Measurements from ENCODE around the gene STX11. TPM values are rescaled to one million over a fixed set of nuclear protein-coding genes. Genes with fewer than 3 reads are reported as not detected.

The STX11 gene
- total RNA-seq, 1 donor from 2014 or later, result 26.4 TPM

DNA sequence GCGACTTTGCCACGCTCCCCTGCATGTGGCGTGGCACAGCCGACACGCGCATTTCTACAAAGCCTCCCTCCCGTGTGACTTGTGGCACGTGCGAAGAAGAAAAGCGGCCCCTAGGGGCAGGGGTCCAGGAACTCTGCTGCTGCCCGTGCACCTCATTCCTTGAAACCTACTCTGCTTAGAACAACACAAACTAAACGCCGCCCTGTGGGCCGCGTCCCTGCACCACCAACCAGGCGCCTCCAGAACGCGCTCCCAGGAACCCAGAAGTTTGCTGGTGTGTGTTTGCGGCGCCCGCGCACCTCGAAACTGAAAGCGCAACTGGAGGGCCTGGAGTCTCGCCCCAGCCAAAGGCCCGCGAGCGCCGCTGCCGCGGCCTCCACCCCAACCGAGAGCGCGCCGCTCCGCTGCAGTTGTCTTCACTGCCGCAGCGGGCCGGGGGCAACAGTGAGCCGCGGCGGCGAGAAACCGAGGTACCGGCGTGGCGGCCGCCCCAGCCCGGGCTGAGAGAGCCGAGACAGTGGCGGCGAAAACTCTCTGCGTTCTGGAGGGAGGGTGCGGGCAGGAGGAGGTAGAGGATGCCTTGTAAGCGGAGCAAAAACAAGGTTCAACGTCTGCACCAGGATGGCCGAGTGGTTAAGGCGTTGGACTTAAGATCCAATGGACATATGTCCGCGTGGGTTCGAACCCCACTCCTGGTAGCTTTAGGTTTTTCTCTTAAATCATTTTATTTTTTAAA lies 65.8 kb downstream of the STX11 start:
- intact Hi-C loops (cut with micrococcal nuclease), result loop anchor here (1.0 to 5.0 kb wide), 16 partner anchors 49 to 1746 kb away; partner anchors contain the start of genes ADAT2, FBXO30, LTV1 and PEX3
- TF ChIP-seq, protein P1, sequence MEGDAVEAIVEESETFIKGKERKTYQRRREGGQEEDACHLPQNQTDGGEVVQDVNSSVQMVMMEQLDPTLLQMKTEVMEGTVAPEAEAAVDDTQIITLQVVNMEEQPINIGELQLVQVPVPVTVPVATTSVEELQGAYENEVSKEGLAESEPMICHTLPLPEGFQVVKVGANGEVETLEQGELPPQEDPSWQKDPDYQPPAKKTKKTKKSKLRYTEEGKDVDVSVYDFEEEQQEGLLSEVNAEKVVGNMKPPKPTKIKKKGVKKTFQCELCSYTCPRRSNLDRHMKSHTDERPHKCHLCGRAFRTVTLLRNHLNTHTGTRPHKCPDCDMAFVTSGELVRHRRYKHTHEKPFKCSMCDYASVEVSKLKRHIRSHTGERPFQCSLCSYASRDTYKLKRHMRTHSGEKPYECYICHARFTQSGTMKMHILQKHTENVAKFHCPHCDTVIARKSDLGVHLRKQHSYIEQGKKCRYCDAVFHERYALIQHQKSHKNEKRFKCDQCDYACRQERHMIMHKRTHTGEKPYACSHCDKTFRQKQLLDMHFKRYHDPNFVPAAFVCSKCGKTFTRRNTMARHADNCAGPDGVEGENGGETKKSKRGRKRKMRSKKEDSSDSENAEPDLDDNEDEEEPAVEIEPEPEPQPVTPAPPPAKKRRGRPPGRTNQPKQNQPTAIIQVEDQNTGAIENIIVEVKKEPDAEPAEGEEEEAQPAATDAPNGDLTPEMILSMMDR (IDR thresholded peaks at IDR 0.05), result no peak
- Mint-ChIP-seq H3K4me1 (peaks cover 36% of the 10 kb centered on the region), H3K27ac (peak overlapping the region; percentile 100), H3K4me3 (peak overlapping the region; percentile 97), H3K36me3 (ENCODE audit: low read depth) (peaks cover 11% of the 10 kb centered on the region), H3K9me3 (peaks cover 2% of the 10 kb centered on the region), H3K27me3 (peaks cover 2% of the 10 kb centered on the region)
- peak; percentile 87 for DNase-seq
- ATAC-seq (ENCODE audit: low read depth), result peak; percentile 85
- ChIA-PET CTCF (interaction anchor here (0.7 to 4.1 kb wide), 11 partner anchors 9 to 641 kb away, joined by 3 to 49 read pairs (median 3); partner anchors contain the start of gene STX11), POLR2A (interaction anchor here (0.6 to 2.9 kb wide), 11 partner anchors 66 to 373 kb away, joined by 3 to 21 read pairs (median 3); partner anchors contain the start of genes LTV1, SF3B5 and STX11)

DNA sequence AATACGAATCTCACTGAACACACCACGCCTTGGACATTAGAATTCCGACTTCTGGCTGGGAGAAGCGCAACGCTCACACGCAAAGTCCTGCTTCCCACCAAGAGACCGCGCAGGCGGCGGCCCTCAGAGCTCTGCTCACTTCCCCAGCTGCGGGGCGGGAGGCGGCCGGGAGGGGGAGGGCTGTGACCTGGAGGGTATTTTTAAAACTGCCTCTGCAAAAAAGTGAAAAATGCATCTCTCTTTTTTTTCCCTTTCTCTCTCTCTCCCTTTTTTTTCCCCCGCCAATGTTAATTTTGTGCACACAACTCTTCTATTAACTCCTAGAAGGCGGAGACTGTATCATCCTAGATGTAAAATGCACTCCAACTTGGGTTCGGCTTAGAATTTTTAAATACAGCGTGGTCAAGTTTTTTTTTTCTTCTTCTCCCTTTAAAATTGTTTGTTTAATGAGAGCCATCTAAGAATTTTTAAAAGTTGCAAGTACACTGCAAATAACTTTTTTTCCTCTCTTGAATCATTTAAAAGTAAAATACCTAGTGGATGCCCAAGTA lies 66.4 kb downstream of the STX11 start:
- CTCF ChIA-PET, result interaction anchor here (0.7 to 4.1 kb wide), 12 partner anchors 9 to 641 kb away, joined by 3 to 49 read pairs (median 3); partner anchors contain the start of gene STX11
- TF ChIP-seq, protein P1 (IDR thresholded peaks at IDR 0.05), result no peak
- Mint-ChIP-seq H3K36me3 (ENCODE audit: low read depth) (peaks cover 11% of the 10 kb centered on the region), H3K4me3 (peak overlapping the region; percentile 97), H3K27me3 (peaks cover 2% of the 10 kb centered on the region), H3K9me3 (peaks cover 2% of the 10 kb centered on the region), H3K27ac (peak overlapping the region; percentile 100), H3K4me1 (peaks cover 36% of the 10 kb centered on the region)
- intact Hi-C loops (cut with micrococcal nuclease), result loop anchor here (1.0 to 5.0 kb wide), 16 partner anchors 49 to 1746 kb away; partner anchors contain the start of genes ADAT2, FBXO30, LTV1 and PEX3
- POLR2A ChIA-PET, result interaction anchor here (0.6 to 2.9 kb wide), 11 partner anchors 66 to 373 kb away, joined by 3 to 21 read pairs (median 3); partner anchors contain the start of genes LTV1, SF3B5 and STX11
- DNase-seq (no peak), ATAC-seq (ENCODE audit: low read depth) (peak; percentile 59)

DNA sequence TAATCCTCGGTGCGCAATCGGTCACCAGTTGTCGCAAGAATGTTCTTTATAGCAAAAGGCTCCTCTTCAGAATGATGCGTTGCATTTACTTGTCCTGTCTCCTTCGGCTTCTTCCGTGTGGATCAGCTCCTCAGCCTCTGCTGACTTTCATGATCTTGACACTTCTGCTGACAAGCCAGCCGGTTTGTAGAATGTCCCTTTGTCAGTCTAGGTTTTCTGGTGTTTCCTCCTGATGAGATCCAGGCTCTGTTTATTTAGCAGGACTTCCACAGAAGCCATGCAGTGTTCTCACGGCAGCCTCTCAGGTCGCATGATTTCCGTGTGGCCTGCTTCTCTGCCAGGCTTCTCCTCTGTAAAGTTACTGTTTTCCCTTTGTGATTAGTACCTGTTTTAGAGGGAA lies 66.9 kb downstream of the STX11 start:
- peaks cover 11% of the 10 kb centered on the region for H3K36me3 Mint-ChIP-seq (ENCODE audit: low read depth)
- H3K9me3 Mint-ChIP-seq, result peaks cover 2% of the 10 kb centered on the region
- peak overlapping the region; percentile 97 for H3K4me3 Mint-ChIP-seq
- CTCF ChIA-PET, result interaction anchor here (0.8 to 4.1 kb wide), 12 partner anchors 46 to 642 kb away, joined by 3 to 49 read pairs (median 6); partner anchors contain the start of genes SF3B5 and STX11
- H3K27ac Mint-ChIP-seq, result peak overlapping the region; percentile 100
- DNase-seq (no peak), ATAC-seq (ENCODE audit: low read depth) (no peak)
- intact Hi-C loops (cut with micrococcal nuclease), result loop anchor here (2.0 to 5.0 kb wide), 6 partner anchors 128 to 1745 kb away; partner anchors contain the start of genes ADAT2, FBXO30, PEX3 and SHPRH
- POLR2A ChIA-PET, result interaction anchor here (0.8 to 2.9 kb wide), 6 partner anchors 67 to 153 kb away, joined by 3 to 21 read pairs (median 8); partner anchors contain the start of genes SF3B5 and STX11
- TF ChIP-seq, protein P1 (IDR thresholded peaks at IDR 0.05), result no peak
- peaks cover 36% of the 10 kb centered on the region for H3K4me1 Mint-ChIP-seq
- peaks cover 2% of the 10 kb centered on the region for H3K27me3 Mint-ChIP-seq

DNA sequence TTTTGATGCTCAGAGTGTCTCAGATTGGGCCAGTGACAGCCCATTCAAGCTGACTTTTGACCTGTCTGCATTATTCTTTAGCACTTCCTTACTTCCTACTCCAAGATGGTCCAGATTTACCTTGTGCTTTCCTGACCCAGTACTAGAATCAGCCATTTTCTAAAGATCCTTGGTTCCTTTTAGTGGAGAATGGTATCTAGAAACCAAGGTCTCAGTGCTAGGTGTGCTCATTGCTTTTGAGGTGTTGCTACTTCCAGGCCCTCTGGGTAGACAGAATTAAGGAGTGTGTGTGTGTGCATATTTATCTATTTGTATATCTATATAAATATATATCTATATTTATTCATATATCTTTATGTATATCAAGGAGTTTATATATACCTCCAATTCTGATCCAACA lies 67.5 kb downstream of the STX11 start:
- ATAC-seq (ENCODE audit: low read depth) (no peak), DNase-seq (no peak)
- peaks cover 2% of the 10 kb centered on the region for H3K9me3 Mint-ChIP-seq
- H3K4me3 Mint-ChIP-seq, result no peak overlapping the region
- H3K27me3 Mint-ChIP-seq, result peaks cover 2% of the 10 kb centered on the region
- ChIA-PET CTCF (interaction anchor here (1.0 to 4.1 kb wide), 12 partner anchors 47 to 644 kb away, joined by 3 to 49 read pairs (median 5); partner anchors contain the start of genes SF3B5 and STX11), POLR2A (interaction anchor here (1.0 to 2.0 kb wide), 4 partner anchors 68 to 153 kb away, joined by 3 to 12 read pairs (median 8); partner anchors contain the start of gene SF3B5)
- H3K36me3 Mint-ChIP-seq (ENCODE audit: low read depth), result peaks cover 11% of the 10 kb centered on the region
- intact Hi-C loops (cut with micrococcal nuclease), result loop anchor here (2.0 to 5.0 kb wide), 6 partner anchors 127 to 1745 kb away; partner anchors contain the start of genes ADAT2, FBXO30, PEX3 and SHPRH
- H3K4me1 Mint-ChIP-seq, result peaks cover 36% of the 10 kb centered on the region
- H3K27ac Mint-ChIP-seq, result no peak overlapping the region
- TF ChIP-seq, protein P1 (IDR thresholded peaks at IDR 0.05), result no peak

Measured in activated B cell treated with CpG ODN at 0.5 μM for 24 hours (primary cell).